HEK293 (cell line): Measurements from ENCODE around the gene CAMK1.

Experiments
- EGR2 ChIP-seq: fragments of 450-650 bp; formaldehyde crosslinking; IDR thresholded peaks from 2 replicates; pipeline ENCODE4 v1.5.1; 2016; ENCODE audit warnings: low read depth, missing biosample characterization, missing genetic modification characterization
- KLF10 ChIP-seq: fragments of 450-650 bp; IDR thresholded peaks from 2 replicates; pipeline ENCODE4 v1.5.1; 2018; ENCODE audit warnings: missing biosample characterization, mild to moderate bottlenecking, missing genetic modification characterization
- PRDM1 ChIP-seq: fragments of 450-650 bp; formaldehyde crosslinking; IDR thresholded peaks from 2 replicates; pipeline ENCODE4; 2016; ENCODE audit warnings: missing biosample characterization, missing genetic modification characterization
- SETDB1 ChIP-seq: IDR thresholded peaks from one replicate; pipeline ENCODE4 v1.6.1; 2017; ENCODE audit warnings: mild to moderate bottlenecking, low read length, moderate library complexity, mixed read lengths; ENCODE audit not compliant: insufficient read length
- ZBTB8A ChIP-seq: fragments of 450-650 bp; formaldehyde crosslinking; IDR thresholded peaks from 2 replicates; pipeline ENCODE4 v1.5.1; 2016; ENCODE audit warnings: missing biosample characterization, missing genetic modification characterization
- ZFP41 ChIP-seq: fragments of 450-650 bp; formaldehyde crosslinking; IDR thresholded peaks from 2 replicates; pipeline ENCODE4 v1.5.1; 2016; ENCODE audit warnings: missing biosample characterization, missing genetic modification characterization, borderline replicate concordance
- ZNF157 ChIP-seq: fragments of 450-650 bp; formaldehyde crosslinking; IDR thresholded peaks from 2 replicates; pipeline ENCODE4 v1.5.1; 2016; ENCODE audit warnings: missing biosample characterization, missing genetic modification characterization
- ZNF174 ChIP-seq: fragments of 450-650 bp; formaldehyde crosslinking; IDR thresholded peaks from 2 replicates; pipeline ENCODE4 v1.5.0; 2017; ENCODE audit warnings: missing biosample characterization, mild to moderate bottlenecking, missing genetic modification characterization
- ZNF266 ChIP-seq: fragments of 450-650 bp; formaldehyde crosslinking; IDR thresholded peaks from 2 replicates; pipeline ENCODE4 v1.5.1; 2016; ENCODE audit warnings: missing biosample characterization, missing genetic modification characterization, low read depth
- ZNF292 ChIP-seq: fragments of 450-650 bp; formaldehyde crosslinking; IDR thresholded peaks from 2 replicates; pipeline ENCODE4 v1.5.1; 2016; ENCODE audit warnings: low read depth, missing biosample characterization, missing genetic modification characterization, borderline replicate concordance
- ZNF510 ChIP-seq: fragments of 450-650 bp; formaldehyde crosslinking; IDR thresholded peaks from 2 replicates; pipeline ENCODE4 v1.5.1; 2018; ENCODE audit warnings: mild to moderate bottlenecking, missing genetic modification characterization, missing biosample characterization; ENCODE audit not compliant: insufficient replicate concordance
- ZNF561 ChIP-seq: fragments of 450-650 bp; IDR thresholded peaks from 2 replicates; pipeline ENCODE4 v1.5.1; 2018; ENCODE audit warnings: missing biosample characterization, missing genetic modification characterization, borderline replicate concordance
- ZNF626 ChIP-seq: fragments of 450-650 bp; sonication (Bioruptor Pico); formaldehyde crosslinking; IDR thresholded peaks from 2 replicates; pipeline ENCODE4 v1.5.1; 2018; ENCODE audit warnings: missing biosample characterization, missing genetic modification characterization, inconsistent platforms
- ZNF629 ChIP-seq: fragments of 450-650 bp; formaldehyde crosslinking; IDR thresholded peaks from 2 replicates; pipeline ENCODE4 v1.5.1; 2017; ENCODE audit warnings: missing biosample characterization, missing genetic modification characterization
- ZNF654 ChIP-seq: fragments of 450-650 bp; formaldehyde crosslinking; IDR thresholded peaks from 2 replicates; pipeline ENCODE4 v1.5.1; 2016; ENCODE audit warnings: low read depth, missing biosample characterization, missing genetic modification characterization
- ZNF658 ChIP-seq: fragments of 450-650 bp; formaldehyde crosslinking; IDR thresholded peaks from 2 replicates; pipeline ENCODE4; 2016; ENCODE audit warnings: missing biosample characterization, missing genetic modification characterization
- ZNF660 ChIP-seq: fragments of 450-650 bp; IDR thresholded peaks from 2 replicates; pipeline ENCODE4 v1.5.1; 2018; ENCODE audit warnings: missing biosample characterization, mild to moderate bottlenecking, missing genetic modification characterization
- ZNF701 ChIP-seq: fragments of 450-650 bp; formaldehyde crosslinking; IDR thresholded peaks from 2 replicates; pipeline ENCODE4 v1.5.1; 2016; ENCODE audit warnings: missing biosample characterization, missing genetic modification characterization
- ZNF76 ChIP-seq: fragments of 450-650 bp; formaldehyde crosslinking; IDR thresholded peaks from 2 replicates; pipeline ENCODE4; 2016; ENCODE audit warnings: low read depth, missing biosample characterization, missing genetic modification characterization, borderline replicate concordance
- ZNF776 ChIP-seq: fragments of 450-650 bp; formaldehyde crosslinking; IDR thresholded peaks from 2 replicates; pipeline ENCODE4 v1.5.0; 2017; ENCODE audit warnings: missing biosample characterization, missing genetic modification characterization, borderline replicate concordance
- ZSCAN30 ChIP-seq: fragments of 450-650 bp; IDR thresholded peaks from 2 replicates; pipeline ENCODE4 v1.5.1; 2018; ENCODE audit warnings: missing biosample characterization, mild to moderate bottlenecking, missing genetic modification characterization, moderate library complexity
- TF ChIP-seq, protein P1 (sequence below): fragments of 450-650 bp; formaldehyde crosslinking; IDR thresholded peaks from 2 replicates; pipeline ENCODE4 v1.5.1; 2016; ENCODE audit warnings: missing biosample characterization, missing genetic modification characterization
- TF ChIP-seq, protein P2 (sequence below): fragments of 450-650 bp; formaldehyde crosslinking; IDR thresholded peaks from 2 replicates; pipeline ENCODE4 v1.5.1; 2016; ENCODE audit warnings: missing biosample characterization, missing genetic modification characterization
- TF ChIP-seq, protein P3 (sequence below): fragments of 450-650 bp; formaldehyde crosslinking; IDR thresholded peaks from 2 replicates; pipeline ENCODE4 v1.5.1; 2016; ENCODE audit warnings: missing biosample characterization, missing genetic modification characterization, low read depth
- TF ChIP-seq, protein P4 (sequence below): fragments of 450-650 bp; formaldehyde crosslinking; conservative IDR thresholded peaks from 2 replicates; pipeline ENCODE4 v1.5.1; 2016; ENCODE audit warnings: low read depth, missing biosample characterization, missing genetic modification characterization
- TF ChIP-seq, protein P5 (sequence below): fragments of 450-650 bp; formaldehyde crosslinking; IDR thresholded peaks from 2 replicates; pipeline ENCODE4 v1.5.1; 2017; ENCODE audit warnings: missing biosample characterization, missing genetic modification characterization

The CAMK1 gene

DNA sequence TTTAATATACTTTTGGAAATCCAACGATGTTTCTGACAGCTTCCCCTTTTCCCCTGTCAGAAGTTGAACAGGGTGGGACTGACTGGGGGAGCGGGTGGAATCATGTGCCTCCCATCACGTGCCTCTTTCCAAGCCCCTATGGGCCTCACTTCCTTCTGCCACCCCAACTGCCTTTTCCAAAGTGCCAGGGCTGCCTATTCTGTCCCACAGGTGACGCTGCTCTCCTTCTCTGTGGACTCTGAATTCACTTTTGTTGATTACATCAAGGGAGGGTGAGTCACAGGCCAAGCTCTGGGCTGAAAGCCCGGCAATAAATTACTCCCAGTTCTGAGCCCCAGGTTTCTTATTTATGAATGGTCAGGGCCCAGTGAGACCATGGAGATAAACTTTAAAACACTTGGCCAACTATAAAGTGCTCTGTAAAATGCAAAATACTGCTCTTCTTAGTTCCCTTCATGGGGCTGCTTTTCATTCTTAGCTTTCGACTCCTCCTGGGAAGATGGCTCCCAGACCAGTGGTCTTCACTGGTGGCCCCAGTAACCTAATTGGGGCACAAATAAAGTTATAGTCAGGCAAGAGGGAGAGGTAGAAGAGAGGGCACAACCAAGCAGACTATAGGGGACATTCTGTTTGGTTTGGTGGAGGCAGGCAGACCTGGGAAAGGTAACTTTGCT is 53.8 kb downstream of the CAMK1 start (continued):
- TF ChIP-seq ZSCAN30: 0 out of 2 replicates have a peak, but pooled peaks have one; percentile 43
- TF ChIP-seq ZNF626 (tag by site-specific recombination): no peak
- TF ChIP-seq ZNF561 (tag by site-specific recombination): no peak
- TF ChIP-seq ZNF266 (tag by site-specific recombination): no peak
- TF ChIP-seq, protein P1, sequence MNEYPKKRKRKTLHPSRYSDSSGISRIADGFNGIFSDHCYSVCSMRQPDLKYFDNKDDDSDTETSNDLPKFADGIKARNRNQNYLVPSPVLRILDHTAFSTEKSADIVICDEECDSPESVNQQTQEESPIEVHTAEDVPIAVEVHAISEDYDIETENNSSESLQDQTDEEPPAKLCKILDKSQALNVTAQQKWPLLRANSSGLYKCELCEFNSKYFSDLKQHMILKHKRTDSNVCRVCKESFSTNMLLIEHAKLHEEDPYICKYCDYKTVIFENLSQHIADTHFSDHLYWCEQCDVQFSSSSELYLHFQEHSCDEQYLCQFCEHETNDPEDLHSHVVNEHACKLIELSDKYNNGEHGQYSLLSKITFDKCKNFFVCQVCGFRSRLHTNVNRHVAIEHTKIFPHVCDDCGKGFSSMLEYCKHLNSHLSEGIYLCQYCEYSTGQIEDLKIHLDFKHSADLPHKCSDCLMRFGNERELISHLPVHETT (tag by site-specific recombination): no peak
- no peak for TF ChIP-seq ZNF157 (tag by site-specific recombination)
- no peak for TF ChIP-seq ZNF174 (tag by site-specific recombination)
- TF ChIP-seq ZFP41 (tag by site-specific recombination): no peak
- TF ChIP-seq ZNF776: no peak
- TF ChIP-seq, protein P2, sequence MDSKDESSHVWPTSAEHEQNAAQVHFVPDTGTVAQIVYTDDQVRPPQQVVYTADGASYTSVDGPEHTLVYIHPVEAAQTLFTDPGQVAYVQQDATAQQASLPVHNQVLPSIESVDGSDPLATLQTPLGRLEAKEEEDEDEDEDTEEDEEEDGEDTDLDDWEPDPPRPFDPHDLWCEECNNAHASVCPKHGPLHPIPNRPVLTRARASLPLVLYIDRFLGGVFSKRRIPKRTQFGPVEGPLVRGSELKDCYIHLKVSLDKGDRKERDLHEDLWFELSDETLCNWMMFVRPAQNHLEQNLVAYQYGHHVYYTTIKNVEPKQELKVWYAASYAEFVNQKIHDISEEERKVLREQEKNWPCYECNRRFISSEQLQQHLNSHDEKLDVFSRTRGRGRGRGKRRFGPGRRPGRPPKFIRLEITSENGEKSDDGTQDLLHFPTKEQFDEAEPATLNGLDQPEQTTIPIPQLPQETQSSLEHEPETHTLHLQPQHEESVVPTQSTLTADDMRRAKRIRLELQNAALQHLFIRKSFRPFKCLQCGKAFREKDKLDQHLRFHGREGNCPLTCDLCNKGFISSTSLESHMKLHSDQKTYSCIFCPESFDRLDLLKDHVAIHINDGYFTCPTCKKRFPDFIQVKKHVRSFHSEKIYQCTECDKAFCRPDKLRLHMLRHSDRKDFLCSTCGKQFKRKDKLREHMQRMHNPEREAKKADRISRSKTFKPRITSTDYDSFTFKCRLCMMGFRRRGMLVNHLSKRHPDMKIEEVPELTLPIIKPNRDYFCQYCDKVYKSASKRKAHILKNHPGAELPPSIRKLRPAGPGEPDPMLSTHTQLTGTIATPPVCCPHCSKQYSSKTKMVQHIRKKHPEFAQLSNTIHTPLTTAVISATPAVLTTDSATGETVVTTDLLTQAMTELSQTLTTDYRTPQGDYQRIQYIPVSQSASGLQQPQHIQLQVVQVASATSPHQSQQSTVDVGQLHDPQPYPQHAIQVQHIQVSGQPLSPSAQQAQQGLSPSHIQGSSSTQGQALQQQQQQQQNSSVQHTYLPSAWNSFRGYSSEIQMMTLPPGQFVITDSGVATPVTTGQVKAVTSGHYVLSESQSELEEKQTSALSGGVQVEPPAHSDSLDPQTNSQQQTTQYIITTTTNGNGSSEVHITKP (tag by site-specific recombination): 0 out of 2 replicates have a peak, but pooled peaks have one; percentile 23
- TF ChIP-seq, protein P3, sequence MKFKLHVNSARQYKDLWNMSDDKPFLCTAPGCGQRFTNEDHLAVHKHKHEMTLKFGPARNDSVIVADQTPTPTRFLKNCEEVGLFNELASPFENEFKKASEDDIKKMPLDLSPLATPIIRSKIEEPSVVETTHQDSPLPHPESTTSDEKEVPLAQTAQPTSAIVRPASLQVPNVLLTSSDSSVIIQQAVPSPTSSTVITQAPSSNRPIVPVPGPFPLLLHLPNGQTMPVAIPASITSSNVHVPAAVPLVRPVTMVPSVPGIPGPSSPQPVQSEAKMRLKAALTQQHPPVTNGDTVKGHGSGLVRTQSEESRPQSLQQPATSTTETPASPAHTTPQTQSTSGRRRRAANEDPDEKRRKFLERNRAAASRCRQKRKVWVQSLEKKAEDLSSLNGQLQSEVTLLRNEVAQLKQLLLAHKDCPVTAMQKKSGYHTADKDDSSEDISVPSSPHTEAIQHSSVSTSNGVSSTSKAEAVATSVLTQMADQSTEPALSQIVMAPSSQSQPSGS (tag by site-specific recombination): no peak
- TF ChIP-seq, protein P4, sequence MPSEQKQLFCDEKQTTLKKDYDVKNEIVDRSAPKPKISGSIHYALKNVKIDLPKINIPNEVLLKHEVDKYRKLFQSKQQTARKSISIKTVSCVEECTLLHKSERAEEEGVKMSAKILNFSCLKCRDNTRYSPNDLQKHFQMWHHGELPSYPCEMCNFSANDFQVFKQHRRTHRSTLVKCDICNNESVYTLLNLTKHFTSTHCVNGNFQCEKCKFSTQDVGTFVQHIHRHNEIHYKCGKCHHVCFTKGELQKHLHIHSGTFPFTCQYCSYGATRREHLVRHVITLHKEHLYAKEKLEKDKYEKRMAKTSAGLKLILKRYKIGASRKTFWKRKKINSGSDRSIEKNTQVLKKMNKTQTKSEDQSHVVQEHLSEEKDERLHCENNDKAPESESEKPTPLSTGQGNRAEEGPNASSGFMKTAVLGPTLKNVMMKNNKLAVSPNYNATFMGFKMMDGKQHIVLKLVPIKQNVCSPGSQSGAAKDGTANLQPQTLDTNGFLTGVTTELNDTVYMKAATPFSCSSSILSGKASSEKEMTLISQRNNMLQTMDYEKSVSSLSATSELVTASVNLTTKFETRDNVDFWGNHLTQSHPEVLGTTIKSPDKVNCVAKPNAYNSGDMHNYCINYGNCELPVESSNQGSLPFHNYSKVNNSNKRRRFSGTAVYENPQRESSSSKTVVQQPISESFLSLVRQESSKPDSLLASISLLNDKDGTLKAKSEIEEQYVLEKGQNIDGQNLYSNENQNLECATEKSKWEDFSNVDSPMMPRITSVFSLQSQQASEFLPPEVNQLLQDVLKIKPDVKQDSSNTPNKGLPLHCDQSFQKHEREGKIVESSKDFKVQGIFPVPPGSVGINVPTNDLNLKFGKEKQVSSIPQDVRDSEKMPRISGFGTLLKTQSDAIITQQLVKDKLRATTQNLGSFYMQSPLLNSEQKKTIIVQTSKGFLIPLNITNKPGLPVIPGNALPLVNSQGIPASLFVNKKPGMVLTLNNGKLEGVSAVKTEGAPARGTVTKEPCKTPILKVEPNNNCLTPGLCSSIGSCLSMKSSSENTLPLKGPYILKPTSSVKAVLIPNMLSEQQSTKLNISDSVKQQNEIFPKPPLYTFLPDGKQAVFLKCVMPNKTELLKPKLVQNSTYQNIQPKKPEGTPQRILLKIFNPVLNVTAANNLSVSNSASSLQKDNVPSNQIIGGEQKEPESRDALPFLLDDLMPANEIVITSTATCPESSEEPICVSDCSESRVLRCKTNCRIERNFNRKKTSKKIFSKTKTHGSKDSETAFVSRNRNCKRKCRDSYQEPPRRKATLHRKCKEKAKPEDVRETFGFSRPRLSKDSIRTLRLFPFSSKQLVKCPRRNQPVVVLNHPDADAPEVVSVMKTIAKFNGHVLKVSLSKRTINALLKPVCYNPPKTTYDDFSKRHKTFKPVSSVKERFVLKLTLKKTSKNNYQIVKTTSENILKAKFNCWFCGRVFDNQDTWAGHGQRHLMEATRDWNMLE (tag by site-specific recombination): 0 out of 2 replicates have a peak, but pooled peaks have one; percentile 19
- peak; percentile 95 for TF ChIP-seq ZNF660 (tag by site-specific recombination)
- TF ChIP-seq, protein P5, sequence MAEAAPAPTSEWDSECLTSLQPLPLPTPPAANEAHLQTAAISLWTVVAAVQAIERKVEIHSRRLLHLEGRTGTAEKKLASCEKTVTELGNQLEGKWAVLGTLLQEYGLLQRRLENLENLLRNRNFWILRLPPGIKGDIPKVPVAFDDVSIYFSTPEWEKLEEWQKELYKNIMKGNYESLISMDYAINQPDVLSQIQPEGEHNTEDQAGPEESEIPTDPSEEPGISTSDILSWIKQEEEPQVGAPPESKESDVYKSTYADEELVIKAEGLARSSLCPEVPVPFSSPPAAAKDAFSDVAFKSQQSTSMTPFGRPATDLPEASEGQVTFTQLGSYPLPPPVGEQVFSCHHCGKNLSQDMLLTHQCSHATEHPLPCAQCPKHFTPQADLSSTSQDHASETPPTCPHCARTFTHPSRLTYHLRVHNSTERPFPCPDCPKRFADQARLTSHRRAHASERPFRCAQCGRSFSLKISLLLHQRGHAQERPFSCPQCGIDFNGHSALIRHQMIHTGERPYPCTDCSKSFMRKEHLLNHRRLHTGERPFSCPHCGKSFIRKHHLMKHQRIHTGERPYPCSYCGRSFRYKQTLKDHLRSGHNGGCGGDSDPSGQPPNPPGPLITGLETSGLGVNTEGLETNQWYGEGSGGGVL (tag by site-specific recombination): no peak
- TF ChIP-seq ZNF654 (tag by site-specific recombination): peak; percentile 92
- no peak for TF ChIP-seq ZNF658 (tag by site-specific recombination)
- no peak for TF ChIP-seq ZNF701 (tag by site-specific recombination)
- peak; percentile 47 for TF ChIP-seq ZNF629
- no peak for TF ChIP-seq ZNF510
- 0 out of 2 replicates have a peak, but pooled peaks have one; percentile 28 for TF ChIP-seq KLF10
- TF ChIP-seq ZBTB8A (tag by site-specific recombination): peak; percentile 55; the same call in 1 of the 2 replicates
- no peak for TF ChIP-seq SETDB1
- TF ChIP-seq ZNF76 (tag by site-specific recombination): no peak
- TF ChIP-seq EGR2 (tag by site-specific recombination): no peak
- peak; percentile 62 for TF ChIP-seq PRDM1
- TF ChIP-seq ZNF292 (tag by site-specific recombination): no peak
